Esophagus muscularis mucosa (tissue), 4 donors: ENCODE measurements around the gene RBM46. TPM values are rescaled to one million over a fixed set of nuclear protein-coding genes. Genes with fewer than 3 reads are reported as not detected.

Source experiments
- DNase-seq: peaks from one replicate; pipeline ENCODE4 v3.0.0-alpha.2; 2017; ENCODE audit errors: extremely low spot score
- H3K27ac ChIP-seq, 4 donors: fragments of 200-600 bp; sonication (generic); replicated peaks in 1 of 4; 1 replicate in 3 of 4; 2 replicates in 1 of 4; pipeline ENCODE4 v1.5.1; 2016 to 2019; ENCODE audit warnings: mild to moderate bottlenecking in 1 of 4
- H3K27me3 ChIP-seq, 4 donors: fragments of 200-600 bp; sonication (generic); one replicate each; pipeline versions ENCODE4 v1.5.1 to v1.6.0; 2016 to 2019
- H3K36me3 ChIP-seq, 4 donors: fragments of 200-600 bp; sonication (generic); one replicate each; pipeline ENCODE4 v1.5.1; 2016 to 2019
- H3K4me1 ChIP-seq, 4 donors: fragments of 200-600 bp; sonication (generic); one replicate each; pipeline ENCODE4 v1.5.1; 2016 to 2019
- H3K4me3 ChIP-seq, 4 donors: fragments of 200-600 bp; sonication (generic); 1 replicate in 2 of 4; 2 replicates in 2 of 4; pipeline ENCODE4 v1.5.1; 2016 to 2019; ENCODE audit warnings: mild to moderate bottlenecking in 4 of 4, moderate library complexity in 1 of 4
- H3K9me3 ChIP-seq, 4 donors: fragments of 200-600 bp; sonication (generic); 1 replicate in 3 of 4; 2 replicates in 1 of 4; pipeline ENCODE4 v1.5.1; 2016 to 2019
- CTCF ChIP-seq, 3 experiments: fragments of 200-600 bp in 2 of 3; fragments of 450-650 bp in 1 of 3; sonication (generic) in 2 of 3; IDR thresholded peaks; one replicate each; pipeline ENCODE4 v1.5.1; 2017 to 2019; ENCODE audit warnings: antibody characterized with exemption in 3 of 3, mild to moderate bottlenecking in 2 of 3, moderate library complexity in 1 of 3
- EP300 ChIP-seq: sonication (generic); formaldehyde crosslinking; IDR thresholded peaks from one replicate; pipeline ENCODE4 v1.6.1; 2017; ENCODE audit warnings: antibody characterized with exemption
- POLR2A ChIP-seq: fragments of 450-650 bp; IDR thresholded peaks from one replicate; pipeline ENCODE4 v1.6.1; 2017; ENCODE audit warnings: antibody characterized with exemption, moderate library complexity, mild to moderate bottlenecking, low read depth
- POLR2AphosphoS5 ChIP-seq, 2 donors: sonication (generic); formaldehyde crosslinking; IDR thresholded peaks; one replicate each; pipeline ENCODE4 v1.6.1; 2017; ENCODE audit warnings: antibody characterized with exemption in 2 of 2
- WGBS: methylation state at CpG from one replicate; pipeline ENCODE4 v1.1.5; 2018; 5-methylcytosine and 5-hydroxymethylcytosine counted together
- intact Hi-C: fragments of 100-400 bp; cut with DNase I; formaldehyde crosslinking; loops from one replicate; pipeline ENCODE4 v1.15.1; 2023
- total RNA-seq, 4 donors: library from RNA; depleted of rRNA; stranded (reverse); fragments of >200 nt; gene quantifications; one replicate each; pipeline versions ENCODE4 v1.1.0 to v1.2.1, GENCODE V29; 2016

The RBM46 gene
- total RNA-seq, 4 donors from 2014 or later: 0.13 TPM; not detected in 3

- TF ChIP-seq EP300 (no peak), CTCF (IDR thresholded peaks at IDR 0.05) (no peak), POLR2AphosphoS5 (IDR thresholded peaks at IDR 0.05) (no peak), POLR2A (no peak)
- H3K9me3 ChIP-seq: no peaks in the 10 kb centered on the region
- H3K4me1 ChIP-seq: peaks cover 17 to 40% (median 39%) of the 10 kb centered on the region in 4 donors
- H3K27me3 ChIP-seq: peaks cover 0 to 39% (median 21%) of the 10 kb centered on the region in 4 donors
- no peak overlapping the region for H3K27ac ChIP-seq
- WGBS: 14% methylated on average over 45 of the region's 49 CpGs
- DNase-seq: no peak
- intact Hi-C loops: no loop called here
- peak overlapping the region; percentile 55 to 63 (median 58) for H3K4me3 ChIP-seq
- no peaks in the 10 kb centered on the region for H3K36me3 ChIP-seq
These were observed 38.9 kb upstream of the RBM46 start for GRCh38 chr4:154741922-154742850.

- Histone ChIP-seq H3K27ac (no peak within 1 kb of the TSS), H3K36me3 (no peaks in the 10 kb centered on the region), H3K27me3 (peaks cover 0 to 39% (median 21%) of the 10 kb centered on the region in 4 donors), H3K4me3 (peak within 1 kb of the TSS; percentile 55 to 63 (median 58)), H3K9me3 (no peaks in the 10 kb centered on the region), H3K4me1 (peaks cover 17 to 34% (median 33%) of the 10 kb centered on the region in 4 donors)
- 2% methylated on average over 23 of the region's 55 CpGs for WGBS
- no peak for DNase-seq
- intact Hi-C loops: no loop called here
- no peak for TF ChIP-seq POLR2A
- TF ChIP-seq POLR2AphosphoS5 (IDR thresholded peaks at IDR 0.05): no peak
- TF ChIP-seq EP300: no peak
- no peak for TF ChIP-seq CTCF (IDR thresholded peaks at IDR 0.05)
These were observed 37.3 kb upstream of the RBM46 start, which contains the start of gene LRAT for GRCh38 chr4:154743683-154744340. Gene LRAT, plus strand, starts transcription at chr4:154744000. Its CDS starts 327 bp downstream, at chr4:154744327.

- Histone ChIP-seq H3K27ac (no peak overlapping the region), H3K4me1 (peaks cover 17 to 34% (median 32%) of the 10 kb centered on the region in 4 donors), H3K27me3 (peaks cover 0 to 43% (median 21%) of the 10 kb centered on the region in 4 donors), H3K4me3 (peak overlapping the region; percentile 55 to 63 (median 58)), H3K36me3 (no peaks in the 10 kb centered on the region), H3K9me3 (no peaks in the 10 kb centered on the region)
- 5% methylated on average over 20 of the region's 31 CpGs for WGBS
- DNase-seq: no peak
- intact Hi-C loops: no loop called here
- TF ChIP-seq POLR2A (no peak), POLR2AphosphoS5 (IDR thresholded peaks at IDR 0.05) (no peak), CTCF (IDR thresholded peaks at IDR 0.05) (no peak), EP300 (no peak)
These were observed 36.6 kb upstream of the RBM46 start for GRCh38 chr4:154744341-154744926.

- Histone ChIP-seq H3K27ac (no peak overlapping the region), H3K4me3 (no peak overlapping the region), H3K36me3 (no peaks in the 10 kb centered on the region), H3K27me3 (no peaks in the 10 kb centered on the region), H3K4me1 (no peaks in the 10 kb centered on the region), H3K9me3 (no peaks in the 10 kb centered on the region)
- intact Hi-C loops: no loop called here
- DNase-seq: no peak
- 73% methylated on average over 6 of the region's 6 CpGs for WGBS
- TF ChIP-seq EP300 (no peak), POLR2AphosphoS5 (IDR thresholded peaks at IDR 0.05) (no peak), CTCF (IDR thresholded peaks at IDR 0.05) (no peak), POLR2A (no peak)
These were observed 23.4 kb upstream of the RBM46 start for GRCh38 chr4:154757713-154758112.
